WTC11 (cell line): Measurements from ENCODE around the gene SRRM2. TPM values are rescaled to one million over a fixed set of nuclear protein-coding genes. Genes with fewer than 3 reads are reported as not detected.

Experiments used
- ATAC-seq: fragments of 200-7000 bp; cut with Tn5 transposase; 2 replicates; pipeline ENCODE4 v1.10.0; 2021; ENCODE audit warnings: mild to moderate bottlenecking, moderate library complexity
- CTCF ChIA-PET: fragments of 300-600 bp; sonication (Branson Sonifier 250); formaldehyde crosslinking; loops from one replicate; lab custom pipeline; 2021; ENCODE audit warnings: antibody characterized with exemption; lab: Charles Lee
- POLR2A ChIA-PET: fragments of 350-600 bp; sonication (Branson Sonifier 250); formaldehyde crosslinking; loops from one replicate; lab custom pipeline; 2021; ENCODE audit warnings: antibody characterized with exemption; lab: Charles Lee
- DNase-seq: peaks from one replicate; pipeline ENCODE4 v3.0.0; 2021; ENCODE audit warnings: low spot score
- H3K27ac Mint-ChIP-seq: 2 replicates; pipeline ENCODE4 v1.8.0; 2021; ENCODE audit warnings: mixed read lengths
- H3K27me3 Mint-ChIP-seq: 2 replicates; pipeline ENCODE4 v1.8.0; 2021; ENCODE audit warnings: low read depth, mild to moderate bottlenecking, moderate library complexity, mixed read lengths
- H3K36me3 Mint-ChIP-seq: 2 replicates; pipeline ENCODE4 v1.8.0; 2021; ENCODE audit warnings: mixed read lengths
- H3K4me1 Mint-ChIP-seq: 2 replicates; pipeline ENCODE4 v1.8.0; 2022; ENCODE audit warnings: mixed read lengths
- H3K4me3 Mint-ChIP-seq: 2 replicates; pipeline ENCODE4 v1.8.0; 2021; ENCODE audit warnings: mild to moderate bottlenecking, moderate library complexity, mixed read lengths
- H3K9me3 Mint-ChIP-seq: 2 replicates; pipeline ENCODE4 v1.8.0; 2021; ENCODE audit warnings: mixed read lengths
- CREB1 ChIP-seq: sonication (generic); formaldehyde crosslinking; IDR thresholded peaks from 2 replicates; pipeline ENCODE4 v1.8.0; 2023; ENCODE audit warnings: mild to moderate bottlenecking, missing genetic modification reagents
- ETV6 ChIP-seq: sonication (generic); formaldehyde crosslinking; IDR thresholded peaks from 2 replicates; pipeline ENCODE4 v1.8.1; 2022; ENCODE audit warnings: mild to moderate bottlenecking, missing genetic modification reagents
- FOXJ3 ChIP-seq: sonication (generic); formaldehyde crosslinking; IDR thresholded peaks from 2 replicates; pipeline ENCODE4 v1.9.0; 2021; ENCODE audit warnings: missing genetic modification reagents, mild to moderate bottlenecking, borderline replicate concordance
- FOXK1 ChIP-seq: sonication (generic); formaldehyde crosslinking; IDR thresholded peaks from 2 replicates; pipeline ENCODE4 v1.8.0; 2022; ENCODE audit warnings: mild to moderate bottlenecking, moderate library complexity, missing genetic modification reagents
- FOXP1 ChIP-seq: sonication (generic); formaldehyde crosslinking; IDR thresholded peaks from 2 replicates; pipeline ENCODE4 v1.8.0; 2022; ENCODE audit warnings: missing genetic modification reagents, mild to moderate bottlenecking, moderate library complexity, borderline replicate concordance
- GTF2I ChIP-seq: fragments of 250-450 bp; sonication (Bioruptor Pico); conservative IDR thresholded peaks from 2 replicates; pipeline ENCODE4 v1.4.0; 2021; ENCODE audit warnings: mild to moderate bottlenecking
- HMGA2 ChIP-seq: fragments of 250-450 bp; sonication (Bioruptor Pico); IDR thresholded peaks from 2 replicates; pipeline ENCODE4 v1.4.0; 2021; ENCODE audit warnings: mild to moderate bottlenecking, moderate library complexity
- NFE2L1 ChIP-seq: sonication (generic); formaldehyde crosslinking; IDR thresholded peaks from 2 replicates; pipeline ENCODE4 v1.8.1; 2023; ENCODE audit warnings: missing genetic modification reagents
- PRDM15 ChIP-seq: sonication (generic); formaldehyde crosslinking; IDR thresholded peaks from 2 replicates; pipeline ENCODE4 v1.8.0; 2022; ENCODE audit warnings: missing genetic modification reagents
- PREB ChIP-seq: sonication (generic); formaldehyde crosslinking; IDR thresholded peaks from 2 replicates; pipeline ENCODE4 v1.8.1; 2022; ENCODE audit warnings: mild to moderate bottlenecking, missing genetic modification reagents, moderate library complexity, borderline replicate concordance
- SOX15 ChIP-seq: fragments of 250-450 bp; sonication (Bioruptor Pico); IDR thresholded peaks from 2 replicates; pipeline ENCODE4 v1.9.0; 2021; ENCODE audit warnings: mild to moderate bottlenecking
- ZNF121 ChIP-seq: sonication (generic); formaldehyde crosslinking; IDR thresholded peaks from 2 replicates; pipeline ENCODE4 v1.8.0; 2023; ENCODE audit warnings: missing genetic modification reagents
- ZNF281 ChIP-seq: sonication (generic); formaldehyde crosslinking; IDR thresholded peaks from 2 replicates; pipeline ENCODE4 v1.8.0; 2023; ENCODE audit warnings: mild to moderate bottlenecking, missing genetic modification reagents
- ZNF396 ChIP-seq: fragments of 250-450 bp; sonication (Bioruptor Pico); IDR thresholded peaks from 2 replicates; pipeline ENCODE4 v1.8.0; 2021; ENCODE audit warnings: mild to moderate bottlenecking, moderate library complexity, borderline replicate concordance
- ZNF671 ChIP-seq: fragments of 250-450 bp; sonication (Bioruptor Pico); IDR thresholded peaks from 2 replicates; pipeline ENCODE4 v1.8.0; 2021; ENCODE audit warnings: mild to moderate bottlenecking
- total RNA-seq: library from RNA; stranded (reverse); gene quantifications from 3 replicates; pipeline ENCODE4 v1.2.3, GENCODE V29; 2021
- TF ChIP-seq, protein P1 (sequence below): sonication (generic); formaldehyde crosslinking; IDR thresholded peaks from 2 replicates; pipeline ENCODE4 v1.8.0; 2023; ENCODE audit warnings: missing genetic modification reagents, mild to moderate bottlenecking, borderline replicate concordance

The SRRM2 gene
- total RNA-seq, 1 experiment from 2014 or later: 823 TPM

DNA sequence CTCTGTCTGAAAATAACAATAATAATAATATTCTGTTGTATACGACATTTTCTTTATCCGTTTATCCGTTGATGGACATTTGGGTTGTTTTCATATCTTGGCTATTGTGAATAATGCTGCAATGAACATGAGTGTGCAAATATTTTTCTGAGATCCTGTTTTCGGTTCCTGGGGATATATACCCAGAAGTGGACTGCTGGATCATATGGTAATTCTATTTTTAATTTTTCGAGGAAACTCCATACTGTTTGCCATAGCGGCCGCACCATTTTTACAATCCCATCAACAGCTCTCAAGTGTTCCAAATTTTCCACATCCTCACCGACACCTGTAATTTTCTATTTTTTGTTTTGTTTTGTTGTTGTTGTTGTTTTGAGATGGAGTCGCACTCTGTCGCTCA lies 40.5 kb downstream of the SRRM2 start:
- DNase-seq (no peak), ATAC-seq (no peak)
- ChIA-PET POLR2A (no interaction called here), CTCF (interaction anchor here (0.5 to 1.3 kb wide), 3 partner anchors 24 to 242 kb away, joined by 3 to 7 read pairs (median 4); partner anchors contain the start of gene PRSS21)
- Mint-ChIP-seq H3K27ac (no peak overlapping the region), H3K36me3 (no peaks in the 10 kb centered on the region), H3K27me3 (peaks cover 15% of the 10 kb centered on the region; the same call in 1 of the 2 replicates), H3K4me1 (no peaks in the 10 kb centered on the region)
- TF ChIP-seq ETV6 (CRISPR knock-in tag) (no peak), ZNF671 (CRISPR knock-in tag) (no peak), ZNF281 (CRISPR knock-in tag) (no peak), FOXK1 (CRISPR knock-in tag) (no peak), CREB1 (CRISPR knock-in tag) (no peak), PRDM15 (CRISPR knock-in tag) (no peak), FOXJ3 (CRISPR knock-in tag) (no peak), GTF2I (CRISPR knock-in tag) (no peak), SOX15 (CRISPR knock-in tag) (no peak), ZNF121 (CRISPR knock-in tag) (no peak), NFE2L1 (CRISPR knock-in tag) (no peak), HMGA2 (CRISPR knock-in tag) (no peak), PREB (no peak), ZNF396 (CRISPR knock-in tag) (no peak), FOXP1 (CRISPR knock-in tag) (no peak)
- TF ChIP-seq, protein P1, sequence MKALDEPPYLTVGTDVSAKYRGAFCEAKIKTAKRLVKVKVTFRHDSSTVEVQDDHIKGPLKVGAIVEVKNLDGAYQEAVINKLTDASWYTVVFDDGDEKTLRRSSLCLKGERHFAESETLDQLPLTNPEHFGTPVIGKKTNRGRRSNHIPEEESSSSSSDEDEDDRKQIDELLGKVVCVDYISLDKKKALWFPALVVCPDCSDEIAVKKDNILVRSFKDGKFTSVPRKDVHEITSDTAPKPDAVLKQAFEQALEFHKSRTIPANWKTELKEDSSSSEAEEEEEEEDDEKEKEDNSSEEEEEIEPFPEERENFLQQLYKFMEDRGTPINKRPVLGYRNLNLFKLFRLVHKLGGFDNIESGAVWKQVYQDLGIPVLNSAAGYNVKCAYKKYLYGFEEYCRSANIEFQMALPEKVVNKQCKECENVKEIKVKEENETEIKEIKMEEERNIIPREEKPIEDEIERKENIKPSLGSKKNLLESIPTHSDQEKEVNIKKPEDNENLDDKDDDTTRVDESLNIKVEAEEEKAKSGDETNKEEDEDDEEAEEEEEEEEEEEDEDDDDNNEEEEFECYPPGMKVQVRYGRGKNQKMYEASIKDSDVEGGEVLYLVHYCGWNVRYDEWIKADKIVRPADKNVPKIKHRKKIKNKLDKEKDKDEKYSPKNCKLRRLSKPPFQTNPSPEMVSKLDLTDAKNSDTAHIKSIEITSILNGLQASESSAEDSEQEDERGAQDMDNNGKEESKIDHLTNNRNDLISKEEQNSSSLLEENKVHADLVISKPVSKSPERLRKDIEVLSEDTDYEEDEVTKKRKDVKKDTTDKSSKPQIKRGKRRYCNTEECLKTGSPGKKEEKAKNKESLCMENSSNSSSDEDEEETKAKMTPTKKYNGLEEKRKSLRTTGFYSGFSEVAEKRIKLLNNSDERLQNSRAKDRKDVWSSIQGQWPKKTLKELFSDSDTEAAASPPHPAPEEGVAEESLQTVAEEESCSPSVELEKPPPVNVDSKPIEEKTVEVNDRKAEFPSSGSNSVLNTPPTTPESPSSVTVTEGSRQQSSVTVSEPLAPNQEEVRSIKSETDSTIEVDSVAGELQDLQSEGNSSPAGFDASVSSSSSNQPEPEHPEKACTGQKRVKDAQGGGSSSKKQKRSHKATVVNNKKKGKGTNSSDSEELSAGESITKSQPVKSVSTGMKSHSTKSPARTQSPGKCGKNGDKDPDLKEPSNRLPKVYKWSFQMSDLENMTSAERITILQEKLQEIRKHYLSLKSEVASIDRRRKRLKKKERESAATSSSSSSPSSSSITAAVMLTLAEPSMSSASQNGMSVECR (CRISPR knock-in tag): no peak
- TF ChIP-seq, all 79 proteins: peak for 0
- no peak overlapping the region for H3K4me3 Mint-ChIP-seq
- H3K9me3 Mint-ChIP-seq: peaks cover 4% of the 10 kb centered on the region; the same call in 1 of the 2 replicates
